SIG-M5 (cell line): ENCODE data around the gene ZNF544.

ENCODE experiments used
- DNase-seq: peaks from one replicate; lab custom pipeline; 2025; lab: John Stamatoyannopoulos, UW

Gene ZNF544

DNA sequence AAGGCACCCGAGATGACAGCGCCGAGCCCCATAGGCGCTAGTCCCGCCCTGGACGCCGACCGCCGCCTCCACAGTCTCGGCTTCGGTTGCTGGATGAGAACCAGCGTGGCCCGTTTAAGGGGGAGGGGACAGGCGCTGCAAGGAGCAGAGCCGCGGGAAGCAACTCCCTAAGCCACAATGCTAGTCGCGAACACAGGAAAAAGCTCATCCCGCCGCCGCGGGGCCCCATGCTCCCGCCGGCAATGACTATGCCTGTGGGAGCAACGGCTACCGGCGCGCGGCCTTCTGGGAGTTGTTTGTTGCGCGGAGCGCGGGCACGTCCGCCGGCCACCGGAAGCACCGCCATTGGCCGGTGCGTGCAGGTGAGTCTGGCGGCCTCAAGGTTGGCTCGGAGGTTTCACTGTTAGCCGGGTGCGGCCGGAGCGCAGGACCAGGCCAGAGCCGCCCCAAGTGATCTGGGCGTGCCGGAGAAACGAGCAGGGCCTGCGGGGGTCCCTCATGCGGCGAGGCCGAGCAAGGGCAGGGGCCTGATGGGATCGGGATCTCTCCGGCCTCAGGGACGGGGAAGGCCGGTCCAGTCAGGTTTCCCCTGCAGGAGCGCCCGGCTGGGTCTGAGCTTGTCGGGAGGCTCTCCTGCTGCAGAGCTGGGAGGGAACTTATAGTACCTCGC is at the start of gene ZNF544:
TSS of gene ZNF544 (plus strand) at position 330 of the 670 bp plus-strand sequence. CDS start 15,110 bp downstream, outside the sequence.
- no peak for DNase-seq

DNA sequence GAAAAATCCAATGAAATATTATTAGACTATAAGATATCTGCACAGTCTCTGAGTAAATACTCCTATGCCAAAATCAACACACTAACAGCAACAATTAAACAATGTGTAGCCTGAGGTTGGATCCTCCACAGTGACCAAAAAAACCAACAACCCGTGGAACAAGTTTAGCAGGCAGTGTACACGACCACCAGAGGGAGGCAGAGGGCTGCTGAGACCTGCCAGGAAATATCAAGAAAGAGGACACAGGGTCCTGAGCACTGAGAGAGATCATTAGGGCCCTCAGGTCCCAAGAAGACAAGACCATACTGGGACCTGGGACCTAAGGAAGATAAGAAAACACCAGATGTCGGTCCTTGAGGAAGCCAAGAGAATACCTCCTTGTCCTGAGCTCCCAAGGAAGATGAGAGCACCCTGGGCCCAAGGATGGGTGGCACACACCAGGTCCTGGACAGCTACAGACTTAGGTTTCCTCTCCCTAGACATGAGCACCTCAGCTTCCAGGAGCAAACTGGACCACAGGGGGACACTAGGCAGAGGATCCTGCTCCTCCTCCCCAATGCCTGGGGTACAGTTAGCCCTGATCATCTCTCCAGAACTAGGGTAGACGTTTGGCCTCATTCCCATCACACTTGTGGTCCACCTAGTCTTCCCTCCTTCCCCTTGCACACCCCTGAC is 46.7 kb upstream of the ZNF544 start:
- DNase-seq: no peak

DNA sequence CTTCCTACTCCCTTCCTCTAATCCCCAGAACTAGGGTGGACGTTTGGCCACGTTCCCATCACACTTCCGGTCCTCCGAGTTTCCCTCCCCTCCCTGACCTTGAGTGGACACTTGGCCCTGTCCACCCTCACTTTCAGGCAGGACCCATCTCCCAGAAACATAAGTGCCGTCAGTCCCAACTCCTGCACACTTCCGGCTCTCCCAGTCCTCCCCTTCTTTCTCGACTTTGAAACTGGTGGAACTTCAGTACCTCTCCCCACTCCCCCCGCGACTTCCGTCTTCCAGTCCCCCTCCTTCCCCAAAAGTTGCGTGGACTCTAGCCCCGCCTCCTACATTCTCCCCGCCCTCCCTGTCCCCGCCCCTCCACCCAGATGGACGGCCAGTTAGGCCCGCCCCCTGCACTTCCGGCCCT is 46.1 kb upstream of the ZNF544 start:
- DNase-seq: no peak

DNA sequence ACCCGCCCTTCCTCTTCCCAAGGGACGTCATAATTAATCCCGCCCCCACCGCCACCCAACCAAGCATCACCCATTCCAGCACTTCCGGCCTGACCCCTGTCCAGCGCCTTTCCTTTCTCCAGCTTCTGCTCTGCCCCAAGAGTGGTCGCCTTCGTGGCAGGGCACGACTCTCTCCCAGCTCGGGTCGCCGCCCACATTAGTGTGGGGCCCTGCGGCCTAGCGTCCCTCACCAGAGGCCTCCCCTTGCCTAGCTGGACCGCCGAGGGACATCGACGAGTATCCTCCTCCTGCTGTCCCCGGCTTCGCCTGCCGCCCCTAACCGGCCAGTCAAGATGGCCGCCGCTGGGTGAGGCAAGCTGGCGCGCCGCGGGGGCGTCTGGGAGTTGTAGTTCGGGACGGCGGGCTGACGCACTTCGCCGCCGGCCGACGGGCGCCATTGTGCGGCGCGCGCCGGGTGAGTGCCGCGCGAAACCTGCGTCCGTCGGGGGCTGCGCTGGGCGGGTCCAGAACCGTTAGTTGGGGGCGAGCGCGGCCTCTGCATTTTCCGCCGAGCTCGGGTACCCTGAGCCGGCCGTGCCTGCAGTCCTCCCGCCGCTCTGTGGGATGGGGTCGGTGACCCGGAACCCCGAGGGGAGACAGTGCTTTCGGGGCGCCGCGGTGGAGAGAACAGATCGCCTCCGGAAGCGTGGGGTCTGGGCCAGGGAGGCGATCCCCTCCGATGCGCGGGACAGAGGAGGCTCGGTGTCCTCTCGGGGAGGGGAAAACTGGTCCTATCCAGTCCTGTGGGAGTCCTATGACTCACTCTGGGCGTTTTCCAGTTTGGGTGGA is 45.5 kb upstream of the ZNF544 start, which contains the start of gene ZNF274:
TSS of gene ZNF274 (plus strand) at position 73 of the 828 bp plus-strand sequence. CDS start 905 bp downstream, outside the sequence.
- DNase-seq: no peak

DNA sequence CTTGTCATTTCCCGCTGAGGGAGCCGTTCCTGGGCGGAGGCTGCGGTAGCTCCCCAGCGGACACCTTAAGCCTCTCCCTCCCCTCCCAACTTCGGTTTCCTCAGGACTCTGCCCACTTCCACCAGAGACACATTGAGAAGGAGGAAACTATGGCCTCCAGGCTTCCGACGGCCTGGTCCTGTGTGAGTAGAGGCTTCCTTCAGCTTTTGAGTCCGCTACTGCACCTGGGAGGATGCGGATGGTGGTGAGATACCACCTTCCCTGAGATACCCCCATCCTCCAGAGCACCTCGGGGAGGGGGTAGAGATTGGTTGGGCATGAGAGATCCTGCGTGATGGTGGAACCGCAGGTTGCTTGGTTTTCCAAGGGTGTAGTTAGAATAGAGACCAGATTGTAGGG is 44.9 kb upstream of the ZNF544 start:
- DNase-seq: no peak

DNA sequence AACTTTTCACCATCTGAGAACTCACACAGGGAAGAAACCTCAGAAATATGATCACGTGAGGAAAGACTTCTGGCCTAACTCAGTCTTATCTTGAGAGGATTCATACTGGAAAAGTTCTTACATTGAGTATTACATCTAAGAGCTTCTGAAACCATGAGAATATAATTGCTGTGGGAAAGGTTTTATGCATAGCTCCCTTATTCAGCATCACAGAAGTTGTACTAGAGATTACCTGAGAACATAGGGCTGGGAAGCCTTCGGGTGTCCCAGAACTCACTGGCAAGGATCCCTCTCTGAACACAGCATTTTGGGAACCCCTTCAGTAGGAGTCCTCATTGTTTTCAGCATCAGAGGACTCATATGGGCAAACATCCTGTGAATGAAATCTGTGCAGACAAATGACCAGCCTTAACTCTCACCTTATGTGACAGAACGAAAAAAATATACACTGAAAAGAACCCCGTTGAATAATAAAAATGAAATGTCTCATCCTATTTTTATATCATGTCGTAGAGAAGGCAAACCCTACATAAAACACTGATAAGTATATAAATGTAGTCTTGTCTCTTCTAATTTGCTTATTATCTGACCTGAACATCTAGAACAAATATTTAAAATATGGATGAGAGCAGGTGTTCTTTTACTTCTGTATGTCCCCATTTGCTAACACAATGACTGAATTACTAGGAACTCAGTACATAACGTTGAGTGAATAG is 31.7 kb upstream of the ZNF544 start:
- no peak for DNase-seq

DNA sequence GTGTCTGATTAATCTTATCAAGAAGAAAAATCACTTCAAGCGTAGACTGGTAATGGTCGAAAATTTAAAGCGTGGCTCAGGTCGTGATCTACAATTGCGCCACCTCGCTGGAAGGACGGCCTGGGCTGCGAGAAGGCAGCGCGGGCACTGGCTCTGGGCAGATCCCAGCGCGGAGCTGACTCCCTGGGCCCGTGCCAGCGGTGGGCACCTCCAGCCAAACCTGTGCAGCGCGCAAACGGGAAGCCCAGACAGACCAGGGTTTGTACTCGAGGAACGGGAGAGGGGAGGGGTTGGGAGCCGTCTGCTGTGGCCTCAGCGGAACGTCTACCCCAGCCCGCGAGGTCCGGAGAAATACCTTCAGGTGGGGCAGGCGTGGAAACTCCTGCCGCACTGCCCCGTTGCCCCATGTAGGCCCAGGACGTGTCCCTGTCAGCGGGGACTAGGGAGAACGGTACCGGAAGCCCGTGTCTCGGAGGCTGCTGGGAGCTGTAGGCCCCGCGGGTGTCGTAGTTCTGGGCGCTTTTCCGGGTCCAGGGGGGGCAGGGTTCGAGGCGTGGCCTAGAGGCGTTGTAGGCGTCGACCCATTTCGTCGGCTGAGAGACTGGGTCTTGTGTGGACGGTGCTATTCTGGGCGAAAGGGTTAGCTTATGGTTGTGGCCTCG is 24.8 kb upstream of the ZNF544 start:
- no peak for DNase-seq

DNA sequence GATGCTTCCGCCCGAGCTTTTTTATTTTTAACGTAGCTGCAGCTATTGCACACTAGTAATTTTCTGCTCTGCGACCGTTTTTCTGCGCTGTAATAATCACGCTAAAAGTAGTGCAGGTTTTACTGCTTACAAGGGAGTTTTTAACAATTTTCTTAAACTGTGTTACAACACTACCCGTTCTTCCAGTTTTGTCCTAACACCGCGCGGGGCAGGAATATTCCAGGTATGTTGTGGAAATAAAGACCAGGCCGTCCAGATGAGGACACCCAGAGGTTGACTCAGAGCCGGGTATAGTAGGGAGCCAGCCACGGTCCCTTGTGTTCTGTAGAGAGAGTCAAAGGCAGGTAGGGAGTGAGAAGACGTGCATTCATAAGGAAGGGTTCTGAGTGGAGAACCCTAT is 24.1 kb upstream of the ZNF544 start:
- no peak for DNase-seq

DNA sequence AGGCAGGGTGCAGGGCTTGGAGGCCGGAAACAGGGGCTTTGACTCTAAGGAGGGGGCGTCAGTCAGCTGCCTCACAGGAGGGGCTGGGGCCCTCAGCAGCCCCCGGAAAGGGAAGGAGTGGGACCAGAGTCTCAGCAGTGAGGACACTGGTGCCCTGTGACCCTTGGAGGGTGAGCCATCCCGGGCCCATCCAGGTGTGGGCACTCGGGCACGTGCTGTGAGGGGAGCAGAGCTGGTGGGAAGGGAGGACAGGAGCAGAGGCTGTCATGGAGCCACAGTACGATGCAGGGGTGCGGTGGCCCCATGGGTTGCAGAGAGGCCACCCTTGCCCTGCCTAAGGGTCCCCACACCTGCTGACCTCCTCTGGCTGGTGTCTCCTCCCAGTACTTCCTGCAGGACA is 19.1 kb upstream of the ZNF544 start:
- DNase-seq: no peak

DNA sequence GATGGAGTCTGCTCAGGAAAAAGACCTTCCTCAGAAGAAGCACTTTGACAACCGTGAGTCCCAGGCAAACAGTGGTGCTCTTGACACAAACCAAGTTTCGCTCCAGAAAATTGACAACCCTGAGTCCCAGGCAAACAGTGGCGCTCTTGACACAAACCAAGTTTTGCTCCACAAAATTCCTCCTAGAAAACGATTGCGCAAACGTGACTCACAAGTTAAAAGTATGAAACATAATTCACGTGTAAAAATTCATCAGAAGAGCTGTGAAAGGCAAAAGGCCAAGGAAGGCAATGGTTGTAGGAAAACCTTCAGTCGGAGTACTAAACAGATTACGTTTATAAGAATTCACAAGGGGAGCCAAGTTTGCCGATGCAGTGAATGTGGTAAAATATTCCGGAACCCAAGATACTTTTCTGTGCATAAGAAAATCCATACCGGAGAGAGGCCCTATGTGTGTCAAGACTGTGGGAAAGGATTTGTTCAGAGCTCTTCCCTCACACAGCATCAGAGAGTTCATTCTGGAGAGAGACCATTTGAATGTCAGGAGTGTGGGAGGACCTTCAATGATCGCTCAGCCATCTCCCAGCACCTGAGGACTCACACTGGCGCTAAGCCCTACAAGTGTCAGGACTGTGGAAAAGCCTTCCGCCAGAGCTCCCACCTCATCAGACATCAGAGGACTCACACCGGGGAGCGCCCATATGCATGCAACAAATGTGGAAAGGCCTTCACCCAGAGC is 16.2 kb upstream of the ZNF544 start:
- DNase-seq: no peak

DNA sequence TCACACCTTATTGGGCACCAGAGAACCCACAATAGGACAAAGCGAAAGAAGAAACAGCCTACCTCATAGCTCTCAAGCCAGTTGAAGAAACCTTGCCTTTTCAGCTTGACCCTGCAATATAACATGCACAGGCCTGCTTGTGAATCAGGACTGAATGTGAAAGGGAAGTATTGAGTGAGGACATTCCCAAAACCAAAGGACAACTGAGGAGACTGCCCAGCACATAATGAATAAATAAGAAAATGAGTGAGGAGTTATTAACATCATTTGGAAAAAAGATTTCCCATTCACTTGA is 15.7 kb upstream of the ZNF544 start:
- DNase-seq: no peak

DNA sequence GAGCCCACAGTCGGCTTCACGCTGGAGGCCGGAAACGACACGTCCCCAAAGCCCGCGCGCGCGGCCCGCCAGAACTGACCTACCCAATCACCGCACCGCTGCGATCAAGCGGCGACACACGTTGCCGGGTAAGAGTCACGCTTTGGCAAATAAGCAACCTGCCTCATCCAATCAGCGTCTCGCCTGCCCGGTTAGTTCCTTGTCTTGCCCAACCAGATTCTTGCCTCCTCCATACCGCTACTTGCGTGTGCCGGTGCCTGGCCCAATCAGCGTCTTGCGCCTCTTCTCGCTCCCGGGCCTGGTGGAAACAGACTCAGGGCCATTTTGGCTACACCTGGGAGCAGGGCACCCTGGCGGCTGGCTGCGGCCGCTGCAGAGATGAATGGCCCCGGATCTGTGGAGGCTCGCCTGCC is 11.6 kb upstream of the ZNF544 start:
- DNase-seq: no peak

DNA sequence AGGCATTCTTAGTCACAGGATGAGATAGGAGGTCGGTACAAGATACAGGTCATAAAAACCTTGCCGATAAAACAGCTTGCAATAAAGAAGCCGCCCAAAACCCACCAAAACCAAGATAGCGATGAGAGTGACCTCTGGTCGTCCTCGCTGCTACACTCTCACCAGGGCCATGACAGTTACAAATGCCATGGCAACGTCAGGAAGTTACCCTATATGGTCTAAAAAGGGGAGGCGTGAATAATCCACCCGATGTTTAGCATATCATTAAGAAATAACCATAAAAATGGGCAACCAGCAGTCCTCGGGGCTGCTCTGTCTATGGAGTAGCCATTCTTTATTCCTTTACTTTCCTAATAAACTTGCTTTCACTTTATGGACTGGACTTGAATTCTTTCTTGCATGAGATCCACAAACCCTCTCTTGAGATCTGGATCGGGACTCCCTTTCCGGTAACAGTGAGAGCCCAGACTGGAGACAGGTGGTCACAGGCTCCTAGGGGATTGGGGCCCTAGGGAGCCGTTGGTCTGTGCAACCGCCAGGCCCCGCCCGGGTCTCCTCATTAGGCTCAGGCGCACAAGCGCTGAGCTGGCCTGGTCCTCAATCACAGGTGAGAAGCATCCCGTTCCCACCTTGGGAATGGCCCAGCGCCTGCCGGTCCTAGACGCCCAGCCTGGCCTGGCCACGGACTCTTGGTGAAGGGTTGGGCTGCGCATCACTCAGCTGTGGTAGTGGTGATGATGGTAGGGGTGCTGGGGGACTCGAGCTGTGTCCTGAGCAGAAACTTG is 10.9 kb upstream of the ZNF544 start:
- no peak for DNase-seq

DNA sequence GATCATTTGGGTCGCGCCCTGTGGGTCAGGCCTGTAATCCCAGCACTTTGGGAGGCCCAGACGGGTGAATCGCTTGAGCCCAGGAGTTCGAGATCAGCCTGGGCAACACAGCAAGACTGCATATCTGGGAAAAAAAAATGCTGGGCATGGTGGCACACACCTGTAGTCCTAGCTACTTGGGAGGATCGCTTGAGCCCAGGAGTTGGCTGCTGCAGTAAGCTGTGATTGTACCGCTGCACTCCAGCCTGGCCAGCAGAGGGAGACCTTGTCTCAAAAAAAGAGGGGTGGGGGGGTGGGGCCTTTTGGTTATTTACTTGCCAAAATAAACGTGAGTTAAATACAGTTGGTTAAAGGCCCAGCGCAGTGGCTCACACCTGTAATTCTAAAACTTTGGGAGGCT is 9.8 kb upstream of the ZNF544 start:
- no peak for DNase-seq

DNA sequence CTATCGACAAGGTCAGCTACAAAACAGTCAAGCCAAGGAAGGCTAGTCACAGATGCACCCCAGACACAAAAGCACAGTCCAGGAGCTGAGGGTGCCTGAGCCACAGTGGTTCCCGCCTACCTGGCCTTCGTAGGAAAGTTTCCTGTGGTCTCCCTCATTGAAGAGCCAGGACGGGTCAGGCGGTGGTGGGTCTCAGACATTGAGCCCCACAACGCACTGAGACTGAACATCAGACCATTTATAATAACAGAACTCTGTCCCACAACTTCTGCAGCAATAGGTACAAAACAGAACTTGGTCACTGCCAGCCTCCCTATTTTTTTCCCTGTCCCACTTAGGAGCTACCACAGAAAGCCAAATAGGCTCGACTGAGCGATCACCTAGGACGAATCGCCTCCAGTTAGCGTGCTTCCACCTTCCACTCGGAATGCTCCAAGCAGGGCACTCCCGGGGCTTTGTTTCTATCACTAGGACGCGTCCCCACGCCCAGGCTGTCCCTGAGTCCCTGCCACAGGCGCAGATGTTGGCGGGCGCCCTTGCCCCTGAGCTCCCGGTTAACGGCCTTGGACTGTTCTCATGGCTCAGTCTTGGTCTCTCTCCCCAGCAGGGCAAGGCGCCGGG is 640 bp upstream of the ZNF544 start:
- no peak for DNase-seq

DNA sequence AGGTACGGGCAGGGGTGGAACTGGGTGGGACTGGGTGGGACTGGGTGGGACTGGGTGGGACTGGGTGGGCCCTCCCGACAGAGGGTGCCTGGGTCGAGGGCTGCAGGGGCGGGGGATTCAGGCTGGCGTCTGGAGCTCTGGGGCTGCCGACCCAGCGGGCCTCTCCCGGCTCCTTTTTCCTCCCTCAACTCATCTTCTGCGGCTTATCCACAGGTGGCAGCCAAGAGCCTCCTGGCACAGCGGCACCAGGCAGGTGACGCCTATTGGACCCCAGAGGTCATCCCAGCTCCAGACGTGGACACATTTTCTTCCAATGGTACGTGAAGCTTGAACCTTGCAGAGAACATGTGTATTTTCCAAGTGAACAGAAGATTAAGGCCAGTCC is 533 bp downstream of the ZNF544 start:
- DNase-seq: no peak

DNA sequence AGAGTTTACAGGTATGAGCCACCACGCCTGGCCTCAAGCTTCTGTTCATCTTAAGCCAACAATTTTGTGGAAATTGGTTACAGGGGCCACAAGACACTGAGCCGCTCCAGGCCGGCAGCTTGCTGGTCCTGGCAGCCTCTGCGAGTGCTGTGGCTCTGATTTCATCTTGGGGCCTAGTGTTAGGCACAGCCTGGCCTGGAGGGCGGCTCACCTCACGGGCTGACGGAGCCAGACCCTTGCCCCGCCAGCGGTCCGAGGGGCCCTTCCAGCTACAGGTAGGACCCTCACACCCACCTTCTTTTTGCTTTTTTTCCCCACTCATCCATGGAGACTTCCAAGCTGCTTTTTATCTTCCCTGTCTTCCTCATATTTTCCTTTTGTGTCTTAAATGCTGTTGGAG is 8.6 kb downstream of the ZNF544 start:
- no peak for DNase-seq

DNA sequence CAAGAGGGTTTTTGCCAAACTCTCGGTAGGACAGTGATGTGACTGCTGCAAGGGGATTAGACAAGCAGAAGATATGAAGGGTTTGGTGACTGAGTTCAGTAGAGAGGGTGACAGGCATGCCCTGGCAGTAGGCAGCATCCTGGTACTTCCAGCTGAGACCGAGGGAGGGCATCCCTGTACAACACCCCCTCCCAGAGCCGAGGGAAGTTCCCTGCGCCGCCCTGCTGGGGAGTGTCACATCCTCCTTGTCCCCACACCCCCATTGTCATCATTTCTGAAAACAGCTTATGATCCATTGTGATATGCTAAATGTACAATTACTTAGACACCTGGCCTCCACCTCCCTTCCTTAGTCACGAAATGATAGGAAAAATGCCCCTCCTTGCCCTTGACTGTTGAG is 14.6 kb downstream of the ZNF544 start:
- no peak for DNase-seq

DNA sequence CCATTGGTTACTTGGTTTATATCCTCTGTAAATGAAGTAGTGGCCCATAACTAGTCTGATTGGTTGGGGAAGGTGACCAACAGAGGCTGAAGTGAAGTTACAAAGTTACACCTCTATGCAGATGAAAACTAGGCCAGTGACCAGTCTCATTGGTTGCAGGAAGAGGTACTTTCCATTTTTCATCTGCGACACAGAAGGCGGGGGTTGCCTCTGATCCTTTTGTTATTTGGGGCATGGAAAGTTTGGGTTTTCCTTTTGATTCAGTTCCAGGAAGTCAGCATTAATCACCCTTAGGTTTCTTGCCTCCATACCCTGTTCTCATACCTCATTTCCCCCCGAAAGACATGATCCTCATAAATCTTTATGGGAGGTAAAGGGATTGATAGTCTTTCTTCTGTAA is 20.2 kb downstream of the ZNF544 start:
- DNase-seq: no peak

DNA sequence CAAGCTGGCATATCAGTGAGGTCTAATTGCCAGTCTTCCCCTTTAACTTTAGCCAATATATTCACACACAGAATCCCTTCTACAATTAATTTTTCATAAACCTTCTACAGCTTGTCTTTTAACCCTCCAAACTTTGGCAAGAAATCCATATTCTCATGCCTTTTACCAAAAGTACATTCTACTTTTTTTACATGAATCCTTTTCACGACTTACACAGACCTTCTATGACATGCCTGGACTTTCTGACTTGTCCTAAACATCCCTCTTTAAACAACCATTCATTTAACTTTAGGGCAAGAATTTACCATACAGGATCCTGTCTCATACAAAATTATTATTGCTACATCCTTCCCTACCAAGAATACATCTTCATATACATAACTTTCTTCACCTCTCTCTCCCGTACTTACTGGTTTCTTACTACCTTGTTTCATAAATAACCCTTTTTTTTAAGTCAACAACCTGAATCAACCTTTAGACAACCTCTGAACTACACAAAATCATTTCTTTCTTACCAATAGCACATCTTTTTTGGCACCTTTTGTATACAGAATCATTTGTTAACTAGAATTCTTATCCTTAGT is 23.5 kb downstream of the ZNF544 start:
- no peak for DNase-seq
